Muscle layer of duodenum (tissue), 2 donors: ENCODE data around the gene SLC15A3.

Experiments
- H3K27ac ChIP-seq: one replicate; pipeline ENCODE4 v1.7.0; 2013; ENCODE audit warnings: mild to moderate bottlenecking, low read length
- H3K27me3 ChIP-seq: one replicate; pipeline ENCODE4 v1.7.0; 2013; ENCODE audit warnings: low read depth, mild to moderate bottlenecking, control low read depth, low read length
- H3K36me3 ChIP-seq, 2 donors: one replicate each; pipeline ENCODE4 v1.7.0; 2013; ENCODE audit warnings: low read length in 2 of 2, control low read depth in 1 of 2, mild to moderate bottlenecking in 1 of 2; ENCODE audit not compliant: insufficient read depth in 2 of 2, control insufficient read depth in 1 of 2
- H3K4me1 ChIP-seq, 2 donors: one replicate each; pipeline ENCODE4 v1.7.0; 2013; ENCODE audit warnings: low read length in 2 of 2, mild to moderate bottlenecking in 2 of 2, control low read depth in 1 of 2, moderate library complexity in 1 of 2; ENCODE audit not compliant: insufficient read depth in 2 of 2, control insufficient read depth in 1 of 2
- H3K4me3 ChIP-seq, 2 donors: one replicate each; pipeline ENCODE4 v1.7.0; 2013; ENCODE audit warnings: low read length in 2 of 2, low read depth in 1 of 2, mild to moderate bottlenecking in 1 of 2
- H3K9me3 ChIP-seq, 2 donors: one replicate each; pipeline ENCODE4 v1.7.0; 2013; ENCODE audit warnings: low read length in 2 of 2, control low read depth in 1 of 2, mild to moderate bottlenecking in 1 of 2; ENCODE audit not compliant: control insufficient read depth in 1 of 2
- donor health status: healthy.

The SLC15A3 gene

DNA sequence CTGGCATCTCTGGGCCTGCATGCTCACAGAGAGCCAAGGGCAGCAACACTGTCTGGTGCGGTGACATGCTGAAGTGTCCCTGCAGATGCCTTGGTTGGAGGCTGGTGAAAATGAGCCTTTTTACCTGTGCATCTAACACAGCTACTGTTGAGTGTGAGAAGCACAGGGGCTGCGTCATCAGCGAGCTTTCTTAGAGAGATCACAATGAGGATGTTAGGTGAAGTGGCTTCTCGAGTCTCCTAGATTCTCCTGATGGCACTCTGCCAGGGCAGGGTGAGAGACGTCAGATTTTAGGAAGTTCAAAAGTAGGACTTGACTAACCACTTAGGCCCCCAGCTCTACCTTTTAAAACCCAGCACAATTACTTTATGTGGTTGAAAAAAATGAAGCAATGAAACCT lies 3.6 kb upstream of the SLC15A3 start:
- H3K27me3 ChIP-seq: no peaks in the 10 kb centered on the region
- no peaks in the 10 kb centered on the region for H3K36me3 ChIP-seq
- H3K27ac ChIP-seq: no peak overlapping the region
- H3K4me3 ChIP-seq: no peak overlapping the region
- peaks cover 0 to 7% of the 10 kb centered on the region in 2 donors for H3K4me1 ChIP-seq
- no peaks in the 10 kb centered on the region for H3K9me3 ChIP-seq

- no peaks in the 10 kb centered on the region for H3K27me3 ChIP-seq
- no peaks in the 10 kb centered on the region for H3K9me3 ChIP-seq
- no peak overlapping the region for H3K27ac ChIP-seq
- H3K36me3 ChIP-seq: no peaks in the 10 kb centered on the region
- H3K4me1 ChIP-seq: peaks cover 0 to 7% of the 10 kb centered on the region in 2 donors
- no peak overlapping the region for H3K4me3 ChIP-seq
Observed at GRCh38 chr11:60954421-60954820, 2.4 kb upstream of the SLC15A3 start.

- H3K27ac ChIP-seq: no peak overlapping the region
- H3K27me3 ChIP-seq: no peaks in the 10 kb centered on the region
- peaks cover 0 to 7% of the 10 kb centered on the region in 2 donors for H3K4me1 ChIP-seq
- H3K4me3 ChIP-seq: no peak overlapping the region
- no peaks in the 10 kb centered on the region for H3K36me3 ChIP-seq
- H3K9me3 ChIP-seq: no peaks in the 10 kb centered on the region
Observed at GRCh38 chr11:60953781-60954180, 1.8 kb upstream of the SLC15A3 start.

DNA sequence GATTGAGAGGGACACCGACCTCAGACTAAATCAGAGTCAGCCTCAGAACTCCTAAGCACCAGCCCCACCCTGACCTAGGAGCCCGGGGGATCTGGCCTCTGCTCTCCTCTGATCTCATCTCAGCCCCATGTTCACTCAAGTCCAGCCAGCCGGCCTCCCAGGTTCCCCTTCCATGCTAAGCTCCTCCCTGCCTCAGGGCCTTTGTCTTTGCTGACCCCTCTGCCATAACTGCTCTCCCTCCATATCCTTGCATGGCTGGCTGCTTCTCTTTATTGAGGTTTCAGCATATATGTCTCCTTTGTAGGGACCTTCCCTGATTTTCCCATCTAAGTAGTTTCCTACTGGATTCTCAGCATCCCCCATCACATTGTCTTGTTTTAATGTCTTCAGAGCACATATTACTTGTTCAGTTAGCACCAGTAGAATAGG lies 780 bp upstream of the SLC15A3 start:
- Histone ChIP-seq H3K27me3 (no peaks in the 10 kb centered on the region), H3K36me3 (no peaks in the 10 kb centered on the region), H3K27ac (peak overlapping the region; percentile 93), H3K4me1 (peaks cover 0 to 11% of the 10 kb centered on the region in 2 donors), H3K9me3 (no peaks in the 10 kb centered on the region), H3K4me3 (peak overlapping the region; percentile 61 to 88)

DNA sequence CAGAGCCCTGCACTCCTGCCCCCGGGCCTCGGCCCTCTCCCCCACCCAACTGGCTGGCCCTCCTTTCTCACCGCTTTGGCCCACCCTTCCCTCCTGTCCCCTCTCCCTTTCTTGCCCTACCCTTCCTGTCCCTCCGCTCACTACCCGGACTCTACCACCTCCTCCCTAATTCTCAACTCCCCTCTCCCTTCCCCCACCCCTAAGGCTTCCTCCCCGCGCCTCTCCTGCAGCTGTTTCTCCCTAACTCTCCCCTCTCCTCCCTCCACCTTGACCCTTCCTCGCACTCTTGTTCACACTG lies 421 bp downstream of the SLC15A3 start:
- Histone ChIP-seq H3K27ac (peak overlapping the region; percentile 93), H3K36me3 (peaks cover 0 to 3% of the 10 kb centered on the region in 2 donors), H3K4me3 (peak overlapping the region; percentile 61 to 88), H3K9me3 (no peaks in the 10 kb centered on the region), H3K4me1 (peaks cover 0 to 13% of the 10 kb centered on the region in 2 donors), H3K27me3 (no peaks in the 10 kb centered on the region)

DNA sequence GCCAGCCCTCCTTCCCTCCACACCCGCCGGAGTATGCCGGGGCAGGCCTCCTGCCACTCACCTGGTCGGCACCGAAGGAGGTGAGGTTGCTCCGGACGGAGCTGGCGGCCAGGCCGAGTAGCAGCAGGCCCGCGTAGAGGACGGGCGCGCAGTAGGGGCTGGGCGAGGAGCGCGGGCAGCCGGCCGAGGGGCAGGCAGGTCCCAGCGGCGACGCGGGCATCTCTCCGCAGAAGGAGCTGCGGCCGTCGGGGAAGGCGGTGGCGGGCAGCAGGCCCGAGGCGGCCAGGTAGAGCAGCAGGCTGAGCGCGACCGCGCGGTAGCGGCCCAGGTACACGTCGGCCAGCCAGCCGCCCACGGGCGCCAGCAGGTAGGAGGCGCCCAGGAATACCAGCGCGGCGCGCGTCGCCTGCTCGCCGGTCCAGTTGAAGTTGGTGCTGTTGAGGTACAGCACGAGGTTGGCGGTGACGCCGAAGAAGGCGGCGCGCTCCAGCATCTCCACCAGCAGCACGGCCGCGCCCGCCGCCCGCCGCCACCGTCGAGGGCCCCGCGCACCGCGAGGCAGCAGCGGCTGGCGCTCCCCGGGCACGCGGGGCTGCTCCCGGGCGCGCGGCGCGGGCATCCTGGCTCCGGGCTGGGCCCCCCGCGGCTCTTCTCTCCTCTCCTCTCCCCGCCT lies 907 bp downstream of the SLC15A3 start:
- Histone ChIP-seq H3K27ac (peak overlapping the region; percentile 93), H3K4me3 (peak overlapping the region; percentile 61 to 88)

DNA sequence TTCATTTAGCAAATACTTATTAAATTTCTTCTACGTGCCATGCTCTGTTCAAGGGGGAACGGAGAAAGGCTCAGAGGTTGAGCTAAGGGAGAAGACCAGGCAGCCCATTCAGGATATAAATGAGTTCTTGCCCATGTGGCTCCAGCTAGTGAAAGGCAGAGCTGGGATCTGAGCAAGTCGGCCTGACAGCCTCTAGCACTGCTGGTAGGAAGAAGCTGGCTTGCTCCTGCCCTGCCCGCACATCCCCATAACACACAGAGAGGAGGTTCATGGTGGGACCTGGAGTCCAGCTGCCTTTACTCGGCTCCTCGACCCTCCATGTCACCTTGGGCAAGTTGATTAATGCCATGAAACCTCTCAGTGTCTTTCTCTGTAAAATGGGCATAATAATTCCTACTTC lies 2.0 kb downstream of the SLC15A3 start:
- H3K9me3 ChIP-seq: no peaks in the 10 kb centered on the region
- H3K36me3 ChIP-seq: peaks cover 0 to 12% of the 10 kb centered on the region in 2 donors
- peak overlapping the region; percentile 44 to 61 for H3K4me3 ChIP-seq
- peaks cover 0 to 19% of the 10 kb centered on the region in 2 donors for H3K4me1 ChIP-seq
- H3K27ac ChIP-seq: no peak overlapping the region
- H3K27me3 ChIP-seq: no peaks in the 10 kb centered on the region

More for the DNA sequence above, 907 bp downstream of the SLC15A3 start:
- H3K36me3 ChIP-seq: peaks cover 0 to 8% of the 10 kb centered on the region in 2 donors
- H3K9me3 ChIP-seq: no peaks in the 10 kb centered on the region
- H3K27me3 ChIP-seq: no peaks in the 10 kb centered on the region
- H3K4me1 ChIP-seq: peaks cover 0 to 13% of the 10 kb centered on the region in 2 donors

DNA sequence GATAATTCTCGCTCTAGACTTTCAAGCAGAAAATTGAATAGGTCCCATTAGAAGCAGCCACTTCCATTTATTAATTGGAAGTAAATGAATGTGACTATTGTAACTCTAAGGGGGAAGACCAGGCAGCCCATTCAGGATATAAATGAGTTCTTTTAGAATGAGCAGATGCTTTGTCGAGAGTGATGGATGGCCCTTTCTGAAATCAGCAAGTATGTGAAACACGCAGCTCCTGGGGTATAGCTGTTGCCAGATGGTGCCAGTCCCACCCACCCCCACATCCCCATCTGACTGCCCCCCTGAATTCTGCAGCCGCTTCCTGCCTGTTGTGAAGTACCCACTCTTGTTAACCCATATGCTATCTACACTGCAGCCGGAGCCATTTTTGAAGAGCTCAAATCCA lies 3.7 kb downstream of the SLC15A3 start:
- no peaks in the 10 kb centered on the region for H3K9me3 ChIP-seq
- no peaks in the 10 kb centered on the region for H3K27me3 ChIP-seq
- H3K36me3 ChIP-seq: peaks cover 0 to 20% of the 10 kb centered on the region in 2 donors
- H3K4me3 ChIP-seq: no peak overlapping the region
- peaks cover 0 to 19% of the 10 kb centered on the region in 2 donors for H3K4me1 ChIP-seq
- H3K27ac ChIP-seq: no peak overlapping the region

DNA sequence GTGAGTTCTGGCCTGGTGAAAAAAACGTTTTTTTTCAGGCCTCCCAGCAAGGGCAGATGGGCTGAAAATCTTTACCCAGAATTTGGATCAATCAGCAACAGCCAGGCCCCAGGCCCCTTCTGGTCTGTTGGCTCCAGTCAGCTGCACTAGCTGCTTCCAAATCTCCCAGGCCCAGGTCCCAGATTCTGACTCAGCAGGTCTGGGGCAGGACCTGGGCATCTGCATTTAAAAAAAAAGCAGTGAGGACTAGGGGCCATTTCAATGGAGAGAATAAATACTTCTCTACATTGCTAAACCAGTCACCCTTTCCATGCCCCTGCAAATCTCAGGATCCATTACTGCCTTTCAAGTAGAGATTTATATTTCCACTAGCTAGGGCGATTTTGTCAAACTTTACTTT lies 4.3 kb downstream of the SLC15A3 start:
- Histone ChIP-seq H3K27me3 (no peaks in the 10 kb centered on the region), H3K4me3 (no peak overlapping the region), H3K4me1 (peaks cover 0 to 19% of the 10 kb centered on the region in 2 donors), H3K27ac (no peak overlapping the region), H3K9me3 (no peaks in the 10 kb centered on the region), H3K36me3 (peaks cover 1 to 26% of the 10 kb centered on the region in 2 donors)

DNA sequence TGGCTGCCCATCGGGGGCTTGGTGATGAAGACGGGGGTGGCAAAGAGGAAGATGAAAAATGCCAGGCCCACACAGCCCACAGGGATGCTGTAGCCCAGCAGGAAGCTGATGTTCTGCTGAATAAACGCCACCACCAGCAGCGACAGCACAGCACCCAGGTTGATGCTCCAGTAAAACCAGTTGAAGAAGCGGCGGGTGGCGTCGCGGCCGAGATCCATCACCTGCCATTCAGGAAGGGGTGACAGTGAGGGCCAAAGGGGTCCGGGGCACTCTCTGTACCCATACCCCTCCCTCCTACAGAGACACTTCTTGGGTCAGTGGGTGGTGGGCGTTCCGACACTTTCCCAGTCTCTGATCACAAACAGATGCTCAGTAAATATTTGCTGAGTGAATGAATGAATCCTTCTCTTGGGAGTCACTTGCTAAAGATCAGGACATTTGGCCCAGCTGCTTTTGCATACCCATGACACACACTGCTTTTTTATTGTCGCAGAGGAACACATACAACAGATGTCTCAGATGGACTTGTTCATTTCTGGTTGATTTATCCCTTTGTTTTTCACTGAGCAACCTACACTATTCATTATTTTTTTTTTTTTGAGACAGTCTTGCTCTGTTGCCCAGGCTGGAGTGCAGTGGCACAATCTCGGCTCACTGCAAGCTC lies 5.2 kb downstream of the SLC15A3 start:
- Histone ChIP-seq H3K27me3 (no peaks in the 10 kb centered on the region), H3K9me3 (no peaks in the 10 kb centered on the region), H3K4me3 (no peak overlapping the region), H3K4me1 (peaks cover 0 to 19% of the 10 kb centered on the region in 2 donors), H3K36me3 (peaks cover 11 to 36% of the 10 kb centered on the region in 2 donors), H3K27ac (no peak overlapping the region)

DNA sequence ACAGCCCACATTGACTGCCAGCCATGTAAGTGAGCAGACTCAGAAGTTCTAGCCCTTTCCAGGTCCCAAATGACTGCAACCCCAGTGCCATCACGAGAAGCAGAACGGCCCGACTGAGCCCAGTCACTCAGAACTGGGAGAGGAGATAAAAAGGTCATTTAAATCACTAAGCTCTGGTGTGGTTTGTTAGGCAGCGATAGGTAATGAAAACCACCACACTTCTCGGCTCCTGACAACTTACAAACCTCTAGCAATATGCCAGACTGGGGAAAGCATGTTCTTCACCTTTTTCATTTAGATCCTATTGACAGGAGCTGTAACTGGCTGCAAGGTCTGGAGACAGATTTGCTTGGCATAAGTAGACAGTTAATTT lies 6.7 kb downstream of the SLC15A3 start:
- Histone ChIP-seq H3K4me3 (no peak overlapping the region), H3K36me3 (peaks cover 19 to 49% of the 10 kb centered on the region in 2 donors), H3K9me3 (no peaks in the 10 kb centered on the region), H3K27ac (no peak overlapping the region), H3K4me1 (peaks cover 0 to 12% of the 10 kb centered on the region in 2 donors), H3K27me3 (no peaks in the 10 kb centered on the region)
